ENCODE data around the gene FBXL17.

FBXL17 gene

DNA sequence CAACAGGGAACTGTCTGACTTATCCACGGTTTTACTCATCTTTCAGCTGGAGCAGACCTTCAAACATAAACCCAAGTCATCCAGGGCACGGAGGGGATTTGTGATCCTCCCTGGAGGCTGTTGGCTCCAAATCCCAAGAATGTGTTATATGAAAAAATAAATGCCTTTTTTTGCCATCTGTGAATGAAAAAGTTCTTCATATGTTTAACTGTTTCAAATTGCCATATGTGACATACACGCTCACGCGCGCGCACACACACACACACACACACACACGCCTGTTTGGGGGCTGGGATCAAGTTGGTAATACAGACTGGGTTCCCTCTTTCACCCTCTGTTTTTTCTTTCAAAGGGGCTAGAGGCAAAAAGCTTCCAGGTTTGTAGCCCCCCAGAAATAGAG lies 546.8 kb downstream of the FBXL17 start:
- no peak for TF ChIP-seq SIN3A (IDR thresholded peaks at IDR 0.05; ENCODE audit: borderline replicate concordance, insufficient read depth, low read length)
- no peak for TF ChIP-seq FOXP2 (optimal IDR thresholded peaks at IDR 0.05; ENCODE audit: borderline replicate concordance, extremely low read depth, extremely low read length, insufficient read depth)
- TF ChIP-seq, protein P1, sequence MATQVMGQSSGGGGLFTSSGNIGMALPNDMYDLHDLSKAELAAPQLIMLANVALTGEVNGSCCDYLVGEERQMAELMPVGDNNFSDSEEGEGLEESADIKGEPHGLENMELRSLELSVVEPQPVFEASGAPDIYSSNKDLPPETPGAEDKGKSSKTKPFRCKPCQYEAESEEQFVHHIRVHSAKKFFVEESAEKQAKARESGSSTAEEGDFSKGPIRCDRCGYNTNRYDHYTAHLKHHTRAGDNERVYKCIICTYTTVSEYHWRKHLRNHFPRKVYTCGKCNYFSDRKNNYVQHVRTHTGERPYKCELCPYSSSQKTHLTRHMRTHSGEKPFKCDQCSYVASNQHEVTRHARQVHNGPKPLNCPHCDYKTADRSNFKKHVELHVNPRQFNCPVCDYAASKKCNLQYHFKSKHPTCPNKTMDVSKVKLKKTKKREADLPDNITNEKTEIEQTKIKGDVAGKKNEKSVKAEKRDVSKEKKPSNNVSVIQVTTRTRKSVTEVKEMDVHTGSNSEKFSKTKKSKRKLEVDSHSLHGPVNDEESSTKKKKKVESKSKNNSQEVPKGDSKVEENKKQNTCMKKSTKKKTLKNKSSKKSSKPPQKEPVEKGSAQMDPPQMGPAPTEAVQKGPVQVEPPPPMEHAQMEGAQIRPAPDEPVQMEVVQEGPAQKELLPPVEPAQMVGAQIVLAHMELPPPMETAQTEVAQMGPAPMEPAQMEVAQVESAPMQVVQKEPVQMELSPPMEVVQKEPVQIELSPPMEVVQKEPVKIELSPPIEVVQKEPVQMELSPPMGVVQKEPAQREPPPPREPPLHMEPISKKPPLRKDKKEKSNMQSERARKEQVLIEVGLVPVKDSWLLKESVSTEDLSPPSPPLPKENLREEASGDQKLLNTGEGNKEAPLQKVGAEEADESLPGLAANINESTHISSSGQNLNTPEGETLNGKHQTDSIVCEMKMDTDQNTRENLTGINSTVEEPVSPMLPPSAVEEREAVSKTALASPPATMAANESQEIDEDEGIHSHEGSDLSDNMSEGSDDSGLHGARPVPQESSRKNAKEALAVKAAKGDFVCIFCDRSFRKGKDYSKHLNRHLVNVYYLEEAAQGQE (IDR thresholded peaks at IDR 0.05; ENCODE audit: insufficient read depth in 1 of 2, low read depth in 2 of 2, low read length in 2 of 2), result no peak
- TF ChIP-seq POLR2AphosphoS5 (IDR thresholded peaks at IDR 0.05; ENCODE audit: low read depth, low read length), result no peak
- no peak for TF ChIP-seq TAF1 (IDR thresholded peaks at IDR 0.05; ENCODE audit: borderline replicate concordance, insufficient read depth, low read length)

DNA sequence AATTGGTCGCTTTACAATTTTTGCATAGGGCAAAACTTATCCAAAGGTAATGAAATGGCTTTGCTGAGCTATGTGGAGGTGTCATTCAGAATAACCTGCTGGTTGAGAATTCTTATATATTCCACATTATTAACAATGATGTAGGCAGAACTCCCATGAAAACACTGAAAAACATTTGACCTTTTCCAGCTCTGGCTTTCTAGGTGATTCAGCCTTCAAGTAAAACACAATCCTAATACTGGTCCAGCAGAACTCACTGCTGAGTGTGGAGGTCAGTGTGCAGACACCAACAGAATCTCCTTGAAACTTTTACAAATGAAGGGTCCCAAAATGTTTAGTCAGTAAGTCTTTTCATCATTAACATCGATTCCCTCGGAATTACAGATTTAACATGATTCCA lies 549.2 kb downstream of the FBXL17 start:
- TF ChIP-seq POLR2AphosphoS5 (IDR thresholded peaks at IDR 0.05; ENCODE audit: low read depth, low read length) (no peak), FOXP2 (optimal IDR thresholded peaks at IDR 0.05; ENCODE audit: borderline replicate concordance, extremely low read depth, extremely low read length, insufficient read depth) (no peak), TAF1 (IDR thresholded peaks at IDR 0.05; ENCODE audit: borderline replicate concordance, insufficient read depth, low read length) (no peak), SIN3A (IDR thresholded peaks at IDR 0.05; ENCODE audit: borderline replicate concordance, insufficient read depth, low read length) (no peak)
- TF ChIP-seq, protein P1 (IDR thresholded peaks at IDR 0.05; ENCODE audit: insufficient read depth in 1 of 2, low read depth in 2 of 2, low read length in 2 of 2), result no peak

DNA sequence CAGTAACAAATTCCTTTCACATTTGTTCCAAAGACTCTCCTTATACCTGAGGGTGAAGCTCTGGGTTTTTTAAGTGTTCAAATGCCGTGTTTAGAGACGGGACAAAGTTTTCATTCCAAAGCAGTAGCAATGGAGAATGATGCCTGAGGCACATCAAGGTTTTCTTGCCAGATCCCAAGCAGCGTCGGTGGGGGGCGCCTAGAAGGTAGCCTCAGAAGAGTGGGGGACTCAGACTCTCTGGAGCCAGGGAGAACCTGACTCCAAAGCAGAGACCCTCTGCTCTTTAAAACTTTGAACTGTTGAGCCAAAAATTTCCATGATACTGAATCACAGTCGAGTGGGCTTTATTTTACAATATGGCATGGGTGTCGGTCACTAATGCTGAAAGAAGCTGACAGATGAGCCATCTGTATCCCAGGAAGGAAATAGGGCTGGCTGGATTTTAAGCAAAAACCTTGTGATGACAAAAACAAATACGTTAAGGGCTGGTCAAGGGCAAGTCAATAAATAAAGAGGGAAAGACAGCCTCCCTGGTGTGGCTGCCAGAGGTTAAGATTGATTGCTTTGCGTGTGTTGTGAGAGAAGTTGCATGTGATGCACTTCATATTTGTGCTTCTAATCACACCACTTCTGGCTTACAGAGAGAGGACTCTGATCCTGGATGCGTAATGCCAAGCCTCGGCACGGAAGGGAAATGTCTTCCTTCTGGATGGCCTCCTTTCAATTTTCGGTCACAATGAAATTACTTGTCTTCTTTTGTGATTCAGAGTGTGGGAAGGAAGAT lies 550.1 kb downstream of the FBXL17 start:
- TF ChIP-seq TAF1 (IDR thresholded peaks at IDR 0.05; ENCODE audit: borderline replicate concordance, insufficient read depth, low read length) (no peak), FOXP2 (optimal IDR thresholded peaks at IDR 0.05; ENCODE audit: borderline replicate concordance, extremely low read depth, extremely low read length, insufficient read depth) (no peak), POLR2AphosphoS5 (IDR thresholded peaks at IDR 0.05; ENCODE audit: low read depth, low read length) (no peak), SIN3A (IDR thresholded peaks at IDR 0.05; ENCODE audit: borderline replicate concordance, insufficient read depth, low read length) (no peak)
- TF ChIP-seq, protein P1 (IDR thresholded peaks at IDR 0.05; ENCODE audit: insufficient read depth in 1 of 2, low read depth in 2 of 2, low read length in 2 of 2), result no peak

DNA sequence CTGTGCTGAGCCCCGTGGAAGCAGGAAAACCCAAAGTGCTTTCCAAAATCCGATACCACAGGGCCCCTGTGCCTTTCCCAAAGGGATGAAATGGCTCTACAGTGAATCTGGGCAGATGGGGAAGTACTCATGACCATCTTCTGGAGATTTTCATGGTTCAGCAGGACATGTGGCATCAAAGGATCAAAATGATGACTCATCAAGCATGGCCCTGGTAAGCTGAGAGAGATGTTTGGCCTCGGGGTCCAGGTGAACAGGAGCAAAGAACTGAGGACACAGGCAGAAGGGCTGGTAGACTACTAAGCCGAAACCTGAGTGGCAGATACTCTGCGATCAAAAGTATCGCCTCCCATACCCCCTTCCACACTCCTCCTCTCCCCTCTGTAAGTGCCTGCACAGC lies 551.1 kb downstream of the FBXL17 start:
- TF ChIP-seq, protein P1 (IDR thresholded peaks at IDR 0.05; ENCODE audit: insufficient read depth in 1 of 2, low read depth in 2 of 2, low read length in 2 of 2), result no peak
- TF ChIP-seq POLR2AphosphoS5 (IDR thresholded peaks at IDR 0.05; ENCODE audit: low read depth, low read length), result no peak
- TF ChIP-seq SIN3A (IDR thresholded peaks at IDR 0.05; ENCODE audit: borderline replicate concordance, insufficient read depth, low read length), result no peak
- TF ChIP-seq FOXP2 (optimal IDR thresholded peaks at IDR 0.05; ENCODE audit: borderline replicate concordance, extremely low read depth, extremely low read length, insufficient read depth), result no peak
- no peak for TF ChIP-seq TAF1 (IDR thresholded peaks at IDR 0.05; ENCODE audit: borderline replicate concordance, insufficient read depth, low read length)
